Measurements from ENCODE around the gene BRI3. TPM values are rescaled to one million over a fixed set of nuclear protein-coding genes. Genes with fewer than 3 reads are reported as not detected.

Gene BRI3
- total RNA-seq, 1 donor from 2014 or later: 125 TPM

GRCh38 chr7:98339043-98339442 is 57.6 kb downstream of the BRI3 start:
- Mint-ChIP-seq H3K27me3 (no peaks in the 10 kb centered on the region), H3K4me1 (ENCODE audit: low read depth) (peaks cover 5% of the 10 kb centered on the region), H3K4me3 (ENCODE audit: low read depth) (no peak overlapping the region), H3K9me3 (ENCODE audit: low read depth) (peaks cover 8% of the 10 kb centered on the region), H3K36me3 (ENCODE audit: insufficient read depth) (peaks cover 11% of the 10 kb centered on the region), H3K27ac (no peak overlapping the region)
- TF ChIP-seq CTCF (IDR thresholded peaks at IDR 0.05; ENCODE audit: unreplicated experiment): no peak
- DNase-seq (ENCODE audit: low spot score, unreplicated experiment): no peak

GRCh38 chr7:98341106-98341505 is 59.6 kb downstream of the BRI3 start:
- H3K4me3 Mint-ChIP-seq (ENCODE audit: low read depth): no peak overlapping the region
- H3K4me1 Mint-ChIP-seq (ENCODE audit: low read depth): peaks cover 5% of the 10 kb centered on the region
- peaks cover 8% of the 10 kb centered on the region for H3K9me3 Mint-ChIP-seq (ENCODE audit: low read depth)
- H3K27ac Mint-ChIP-seq: no peak overlapping the region
- DNase-seq (ENCODE audit: low spot score, unreplicated experiment): no peak
- H3K27me3 Mint-ChIP-seq: no peaks in the 10 kb centered on the region
- TF ChIP-seq CTCF (IDR thresholded peaks at IDR 0.05; ENCODE audit: unreplicated experiment): no peak
- H3K36me3 Mint-ChIP-seq (ENCODE audit: insufficient read depth): peaks cover 11% of the 10 kb centered on the region

Other genes starting within 250 kb of the BRI3 start
- gene LMTK2, start 174.8 kb upstream of the BRI3 start, total RNA-seq: 31.0 and 32.3 TPM in 2 replicates
- gene BHLHA15, start 70.2 kb upstream of the BRI3 start, total RNA-seq: 0.57 and 1.7 TPM in 2 replicates
- 40.8 and 41.6 TPM in 2 replicates for gene TECPR1, start 29.5 kb upstream of the BRI3 start, total RNA-seq
- gene BAIAP2L1, start 119.4 kb downstream of the BRI3 start, total RNA-seq: 32.7 and 34.2 TPM in 2 replicates